HG03097 (cell line): ENCODE data around the gene ACAP3.

Experiments used
- ATAC-seq: cut with Tn5 transposase; IDR thresholded peaks from one replicate; pipeline ENCODE4 v1.9.1; 2021; ENCODE audit not compliant: unreplicated experiment, low FRiP score

The ACAP3 gene

GRCh38 chr1:1291548-1292441, 15.9 kb downstream of the ACAP3 start:
- no peak for ATAC-seq

GRCh38 chr1:1291023-1291528, 16.7 kb downstream of the ACAP3 start:
- no peak for ATAC-seq

DNA sequence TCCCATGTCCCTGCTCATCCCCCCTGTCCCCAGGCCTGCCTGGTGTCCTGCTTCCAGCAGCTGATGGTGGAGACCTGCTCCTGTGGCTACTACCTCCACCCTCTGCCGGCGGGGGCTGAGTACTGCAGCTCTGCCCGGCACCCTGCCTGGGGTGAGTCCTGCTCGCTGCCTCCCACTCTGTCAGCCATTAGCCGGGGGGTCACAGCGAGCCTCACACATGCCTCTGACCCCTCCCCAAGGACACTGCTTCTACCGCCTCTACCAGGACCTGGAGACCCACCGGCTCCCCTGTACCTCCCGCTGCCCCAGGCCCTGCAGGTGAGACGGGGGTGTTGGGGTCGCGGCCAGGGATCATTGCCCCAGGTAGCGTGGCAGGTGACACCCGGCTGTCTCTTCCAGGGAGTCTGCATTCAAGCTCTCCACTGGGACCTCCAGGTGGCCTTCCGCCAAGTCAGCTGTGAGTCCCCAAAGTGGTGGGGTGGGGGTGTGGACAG, 17.4 kb downstream of the ACAP3 start:
- ATAC-seq = no peak

- ATAC-seq = no peak
These were observed 20.2 kb downstream of the ACAP3 start for GRCh38 chr1:1287288-1288110.

DNA sequence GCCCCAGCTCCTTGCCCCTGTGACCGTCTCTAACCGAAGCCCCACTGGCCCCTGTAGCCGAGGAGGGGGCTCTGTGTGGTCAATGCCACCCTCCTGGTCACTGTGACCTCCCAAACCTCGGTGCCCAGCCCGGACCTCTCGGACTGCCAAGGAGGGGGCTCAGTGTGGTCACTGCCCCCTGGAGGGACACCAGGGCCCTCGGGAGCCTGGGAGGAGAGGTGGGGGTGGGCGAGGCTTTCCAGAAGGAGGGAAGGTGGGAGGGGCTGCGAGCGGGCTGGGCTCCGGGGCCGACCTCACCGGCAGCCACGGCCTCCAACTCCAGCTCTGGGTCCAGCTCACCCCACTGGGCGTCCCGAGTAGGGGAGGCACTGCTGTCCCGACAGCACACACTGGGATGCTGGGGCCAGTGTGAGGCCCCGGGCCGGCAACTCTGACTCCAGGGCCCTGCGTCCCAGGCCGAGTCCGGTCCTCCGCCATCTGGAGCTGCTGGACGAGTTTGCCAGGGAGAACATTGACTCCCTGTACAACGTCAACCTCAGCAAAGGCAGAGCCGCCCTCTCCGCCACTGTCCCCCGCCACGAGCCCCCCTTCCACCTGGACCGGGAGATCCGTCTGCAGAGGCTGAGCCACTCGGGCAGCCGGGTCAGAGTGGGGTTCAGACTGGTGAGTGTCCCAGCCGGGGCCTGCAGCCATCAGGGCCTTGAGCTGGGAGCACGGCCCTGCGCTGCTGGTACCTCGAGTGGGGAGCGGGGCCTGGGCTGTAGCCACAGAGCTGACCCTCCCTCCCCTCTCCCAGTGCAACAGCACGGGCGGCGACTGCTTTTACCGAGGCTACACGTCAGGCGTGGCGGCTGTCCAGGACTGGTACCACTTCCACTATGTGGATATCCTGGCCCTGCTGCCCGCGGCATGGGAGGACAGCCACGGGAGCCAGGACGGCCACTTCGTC, 21.1 kb downstream of the ACAP3 start:
- ATAC-seq = no peak

- ATAC-seq = no peak
These were observed 22.0 kb downstream of the ACAP3 start for GRCh38 chr1:1285611-1286311.

DNA sequence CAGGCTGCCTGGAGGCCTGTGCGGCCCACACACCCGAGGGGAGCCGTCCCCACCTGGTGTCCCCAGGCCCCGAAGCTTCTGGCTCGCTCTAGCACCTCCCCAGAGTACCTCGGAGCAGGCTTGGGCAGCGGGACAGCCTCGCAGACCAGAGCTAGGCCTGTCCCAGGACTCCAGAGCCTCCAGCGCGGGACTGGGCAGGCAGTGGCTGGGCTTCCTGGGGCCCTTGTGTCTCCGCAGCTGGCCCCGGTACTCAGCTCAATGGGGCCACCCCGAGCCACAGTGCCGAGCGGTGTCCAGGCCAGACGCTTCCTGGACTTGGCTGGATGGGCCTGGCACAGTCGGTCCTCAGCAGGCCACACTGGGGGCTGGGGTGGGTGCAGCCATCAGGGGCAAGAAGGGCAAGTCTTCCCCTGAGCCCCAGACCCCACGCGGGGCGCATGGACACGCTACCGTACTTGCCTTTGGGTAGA, 22.6 kb downstream of the ACAP3 start:
- no peak for ATAC-seq

DNA sequence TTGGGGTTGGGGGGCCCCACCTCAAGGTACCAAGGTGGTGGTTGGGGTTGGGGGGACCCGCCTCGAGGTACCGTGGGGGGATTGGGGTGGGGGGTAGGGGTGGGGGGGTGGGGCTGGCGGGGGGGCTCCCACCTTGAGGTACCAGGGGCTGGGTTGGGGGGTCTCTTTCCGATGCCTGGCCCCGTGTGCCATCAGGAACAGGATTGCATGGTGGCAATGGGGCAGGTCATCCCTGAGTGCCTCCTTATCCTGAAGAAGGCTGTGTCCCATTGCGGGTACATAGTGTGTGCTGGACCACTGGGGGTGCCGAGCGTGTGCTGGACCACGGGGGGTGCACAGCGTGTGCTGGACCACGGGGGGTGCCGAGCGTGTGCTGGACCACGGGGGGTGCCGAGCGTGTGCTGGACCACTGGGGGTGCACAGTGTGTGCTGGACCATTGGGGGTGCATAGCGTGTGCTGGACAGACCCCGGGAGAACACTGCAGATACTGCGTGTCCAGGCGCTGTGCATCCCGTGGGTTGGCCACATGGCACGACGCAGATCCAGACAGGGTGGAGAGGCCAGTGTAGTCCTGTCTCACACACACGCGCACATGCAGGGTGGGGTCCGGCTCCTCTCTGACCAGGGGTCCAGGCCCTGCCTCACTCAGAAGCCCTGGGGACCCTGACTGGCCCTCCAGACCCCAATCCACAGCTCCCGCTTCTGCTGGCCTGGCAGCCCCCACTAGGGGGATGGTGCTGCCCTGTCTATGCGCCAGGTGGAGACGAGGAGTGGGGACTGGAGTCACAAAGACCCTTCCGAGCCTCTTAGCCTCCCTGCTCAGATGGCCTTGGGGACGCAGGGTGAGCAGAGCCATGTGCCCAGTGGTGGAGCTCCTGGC, 23.3 kb downstream of the ACAP3 start:
- no peak for ATAC-seq

DNA sequence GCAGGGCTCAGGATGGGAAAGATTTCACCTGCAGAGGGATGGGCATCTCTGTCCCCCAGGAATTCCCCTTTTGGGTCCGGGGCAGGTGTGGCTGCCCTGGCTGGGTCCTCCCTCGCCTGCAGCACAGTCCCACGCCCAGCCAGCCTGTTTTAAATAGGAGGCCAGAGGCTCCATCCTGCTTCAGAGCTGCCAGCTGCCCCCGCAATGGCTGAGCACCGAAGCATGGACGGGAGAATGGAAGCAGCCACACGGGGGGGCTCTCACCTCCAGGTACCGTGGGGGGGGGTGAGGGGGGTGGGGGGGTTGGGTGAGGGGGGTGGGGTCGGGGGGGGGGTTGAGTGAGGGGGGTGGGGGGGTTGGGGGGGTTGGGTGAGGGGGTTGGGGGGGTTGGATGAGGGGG, 23.9 kb downstream of the ACAP3 start:
- ATAC-seq = no peak

GRCh38 chr1:1282998-1283397, 24.7 kb downstream of the ACAP3 start:
- ATAC-seq = no peak

GRCh38 chr1:1281533-1282321, 26.0 kb downstream of the ACAP3 start:
- no peak for ATAC-seq

DNA sequence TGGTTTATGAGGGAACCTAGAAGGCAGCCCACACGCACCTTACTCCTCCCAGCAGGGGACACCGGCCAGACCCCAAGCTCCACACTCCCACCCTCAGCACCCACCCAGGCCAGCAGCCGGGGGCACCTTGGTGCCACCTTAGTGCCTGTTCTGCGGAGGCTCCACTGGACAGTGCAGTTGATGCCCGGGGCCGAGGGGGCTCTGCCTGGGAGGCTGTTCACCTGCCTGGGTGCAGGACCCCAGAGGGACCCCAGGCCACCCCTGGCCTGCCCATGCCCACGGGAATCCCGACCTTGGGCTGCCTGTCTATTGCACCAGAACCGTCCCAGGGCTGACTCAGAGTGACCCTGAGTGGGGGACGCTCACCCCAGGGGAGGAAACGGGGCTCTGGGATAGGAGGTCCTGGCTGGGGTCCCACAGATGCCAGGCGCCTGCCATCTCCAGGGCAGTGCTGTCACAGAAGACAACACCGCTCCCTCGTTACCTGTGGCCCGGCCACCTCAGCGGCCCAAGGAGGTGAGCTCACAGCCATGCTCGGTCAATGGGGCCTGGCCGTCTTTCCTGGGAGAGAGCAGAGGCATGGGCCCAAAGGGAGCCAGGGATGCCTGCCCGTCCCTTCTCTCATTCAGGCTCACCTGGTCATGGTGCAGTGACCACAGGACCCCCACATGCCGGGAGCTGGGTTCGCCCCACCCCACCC, 26.8 kb downstream of the ACAP3 start:
- no peak for ATAC-seq

DNA sequence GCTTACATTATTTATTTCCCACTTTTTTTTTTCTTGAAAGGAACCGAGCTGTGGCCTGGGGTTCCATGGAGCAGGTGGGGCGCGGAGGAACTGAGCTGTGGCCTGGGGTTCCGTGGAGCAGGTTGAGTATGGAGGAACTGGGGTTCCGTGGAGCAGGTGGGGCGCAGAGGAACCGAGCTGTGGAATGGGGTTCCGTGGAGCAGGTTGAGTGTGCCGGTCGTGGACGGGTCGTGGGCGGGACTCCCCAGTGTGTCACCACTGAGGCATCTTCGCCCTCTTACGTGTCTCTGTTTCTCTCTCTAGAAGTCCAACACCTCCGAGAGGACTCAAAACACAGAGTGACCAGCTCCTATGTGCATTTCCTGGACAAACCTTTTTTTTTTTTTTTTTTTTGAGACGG, 28.7 kb downstream of the ACAP3 start:
- no peak for ATAC-seq

- no peak for ATAC-seq
These were observed 29.1 kb downstream of the ACAP3 start for GRCh38 chr1:1278620-1279019.

DNA sequence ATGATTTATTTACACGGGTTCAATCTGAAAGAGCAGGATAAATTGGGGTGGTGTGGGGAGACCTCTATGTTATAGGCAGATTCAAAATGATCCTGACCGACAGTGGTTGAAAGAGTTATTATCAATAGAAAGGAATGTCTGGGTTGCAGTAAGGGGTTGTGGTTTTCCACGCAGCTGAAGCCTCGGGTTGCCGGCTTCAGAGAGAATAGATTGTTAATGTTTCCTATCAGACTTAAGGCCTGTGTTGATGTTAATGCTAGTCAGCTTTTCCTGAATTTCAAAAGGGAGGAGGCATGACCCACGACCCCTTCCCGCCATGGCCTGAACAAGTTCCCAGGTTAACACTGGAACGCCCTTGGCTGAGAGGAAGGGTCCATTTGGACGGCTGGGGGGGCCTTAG, 31.9 kb downstream of the ACAP3 start:
- no peak for ATAC-seq

GRCh38 chr1:1274931-1275431, 32.7 kb downstream of the ACAP3 start:
- ATAC-seq = no peak
